Measurements from ENCODE around the gene DHX34. TPM values are rescaled to one million over a fixed set of nuclear protein-coding genes. Genes with fewer than 3 reads are reported as not detected.
A peak's percentile ranks its signal among the peaks of the same experiment; 100 is the strongest.

DHX34 gene
- total and polyA plus RNA-seq, 3 experiments from 2014 or later = 7.7 to 24.5 (median 23.2) TPM

DNA sequence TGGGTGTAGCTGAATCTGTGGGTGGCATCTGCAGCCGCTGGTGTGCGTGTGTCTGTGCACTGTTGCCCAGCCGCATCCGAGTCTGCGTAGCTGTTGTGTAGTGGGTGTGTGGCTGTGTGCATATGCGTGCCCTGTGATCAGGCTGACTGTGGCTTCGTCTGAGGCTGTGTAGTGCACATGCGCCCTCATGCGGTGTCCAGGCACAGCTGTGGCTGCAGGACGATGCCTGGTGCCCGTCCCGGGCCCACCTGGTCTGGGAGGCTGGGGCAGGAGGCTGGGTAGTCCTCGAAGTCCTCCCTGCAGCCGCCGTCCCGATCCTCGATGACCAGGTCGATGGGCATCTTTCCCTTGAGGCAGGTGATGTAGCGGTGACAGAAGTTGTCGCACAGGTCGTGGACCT is 65.4 kb downstream of the DHX34 start:
- H3K36me3 Mint-ChIP-seq = peaks cover 0 to 2% (median 0%) of the 10 kb centered on the region in 3 donors
- CTCF ChIA-PET = no interaction called here
- no peak overlapping the region for H3K4me3 Mint-ChIP-seq
- Histone ChIP-seq H3K4me1 (ENCODE audit: insufficient read depth, low read length) (peaks cover 19% of the 10 kb centered on the region), H3K36me3 (ENCODE audit: insufficient read depth, low read length) (no peaks in the 10 kb centered on the region), H3K27ac (ENCODE audit: low read depth, low read length) (no peak overlapping the region), H3K4me3 (ENCODE audit: low read length) (no peak overlapping the region), H3K27me3 (ENCODE audit: insufficient read depth, low read length, poor library complexity, severe bottlenecking) (peaks cover 29% of the 10 kb centered on the region), H3K9me3 (ENCODE audit: low read length) (no peaks in the 10 kb centered on the region)
- H3K27me3 Mint-ChIP-seq = peaks cover 26 to 48% of the 10 kb centered on the region in 2 donors
- POLR2A ChIA-PET = no interaction called here
- H3K9me3 Mint-ChIP-seq = no peaks in the 10 kb centered on the region
- H3K27ac Mint-ChIP-seq = no peak overlapping the region
- peaks cover 11 to 18% (median 14%) of the 10 kb centered on the region in 3 donors for H3K4me1 Mint-ChIP-seq
- DNase-seq = no peak

- peaks cover 0 to 2% (median 0%) of the 10 kb centered on the region in 5 donors for H3K9me3 Mint-ChIP-seq
- H3K36me3 Mint-ChIP-seq = peaks cover 0 to 2% (median 0%) of the 10 kb centered on the region in 3 donors
- Histone ChIP-seq H3K4me1 (ENCODE audit: insufficient read depth, low read length) (peaks cover 28% of the 10 kb centered on the region), H3K9me3 (ENCODE audit: low read length) (no peaks in the 10 kb centered on the region), H3K36me3 (ENCODE audit: insufficient read depth, low read length) (no peaks in the 10 kb centered on the region), H3K27me3 (ENCODE audit: insufficient read depth, low read length, poor library complexity, severe bottlenecking) (peaks cover 45% of the 10 kb centered on the region), H3K27ac (ENCODE audit: low read depth, low read length) (no peak overlapping the region), H3K4me3 (ENCODE audit: low read length) (no peak overlapping the region)
- ChIA-PET CTCF (interaction anchor here (1.7 kb wide), 1 partner anchor 24 kb away, joined by 3 read pairs; no protein-coding TSS in a partner anchor), POLR2A (no interaction called here)
- no peak for DNase-seq
- no peak overlapping the region for H3K4me3 Mint-ChIP-seq
- peaks cover 13 to 33% (median 22%) of the 10 kb centered on the region in 3 donors for H3K4me1 Mint-ChIP-seq
- H3K27me3 Mint-ChIP-seq = peaks cover 32 to 61% of the 10 kb centered on the region in 2 donors
- no peak overlapping the region for H3K27ac Mint-ChIP-seq
Measured at GRCh38 chr19:47415953-47416642, 67.0 kb downstream of the DHX34 start.

- POLR2A ChIA-PET = no interaction called here
- CTCF ChIA-PET = interaction anchor here (1.7 kb wide), 1 partner anchor 25 kb away, joined by 3 read pairs; no protein-coding TSS in a partner anchor
- peaks cover 0 to 2% (median 0%) of the 10 kb centered on the region in 5 donors for H3K9me3 Mint-ChIP-seq
- H3K36me3 Mint-ChIP-seq = peaks cover 0 to 2% (median 0%) of the 10 kb centered on the region in 3 donors
- no peaks in the 10 kb centered on the region for H3K9me3 ChIP-seq (ENCODE audit: low read length)
- H3K27ac Mint-ChIP-seq = peak overlapping the region in 1 of 8 donors; percentile 64
- no peak overlapping the region for H3K27ac ChIP-seq (ENCODE audit: low read depth, low read length)
- H3K4me3 Mint-ChIP-seq = peak overlapping the region in 2 of 7 donors; percentile 13 to 51
- peaks cover 36 to 66% of the 10 kb centered on the region in 2 donors for H3K27me3 Mint-ChIP-seq
- H3K27me3 ChIP-seq (ENCODE audit: insufficient read depth, low read length, poor library complexity, severe bottlenecking) = peaks cover 50% of the 10 kb centered on the region
- DNase-seq = no peak
- H3K4me1 Mint-ChIP-seq = peaks cover 16 to 34% (median 26%) of the 10 kb centered on the region in 3 donors
- no peak overlapping the region for H3K4me3 ChIP-seq (ENCODE audit: low read length)
- peaks cover 28% of the 10 kb centered on the region for H3K4me1 ChIP-seq (ENCODE audit: insufficient read depth, low read length)
- no peaks in the 10 kb centered on the region for H3K36me3 ChIP-seq (ENCODE audit: insufficient read depth, low read length)
Measured at GRCh38 chr19:47416643-47416985, 67.5 kb downstream of the DHX34 start.

- no peak for DNase-seq
- CTCF ChIA-PET = no interaction called here
Measured at GRCh38 chr19:47417107-47417745, 68.1 kb downstream of the DHX34 start.

GRCh38 chr19:47417746-47418691 is 68.9 kb downstream of the DHX34 start:
- Histone ChIP-seq H3K27me3 (ENCODE audit: insufficient read depth, low read length, poor library complexity, severe bottlenecking) (peaks cover 64% of the 10 kb centered on the region), H3K36me3 (ENCODE audit: insufficient read depth, low read length) (no peaks in the 10 kb centered on the region), H3K27ac (ENCODE audit: low read depth, low read length) (no peak overlapping the region), H3K4me1 (ENCODE audit: insufficient read depth, low read length) (peaks cover 36% of the 10 kb centered on the region), H3K9me3 (ENCODE audit: low read length) (no peaks in the 10 kb centered on the region), H3K4me3 (ENCODE audit: low read length) (no peak overlapping the region)
- Mint-ChIP-seq H3K27me3 (peaks cover 47 to 79% of the 10 kb centered on the region in 2 donors), H3K27ac (peak overlapping the region in 3 of 8 donors; percentile 37 to 78 (median 51)), H3K4me1 (peaks cover 20 to 43% (median 35%) of the 10 kb centered on the region in 3 donors), H3K4me3 (peak overlapping the region; percentile 37 to 80 (median 60)), H3K9me3 (peaks cover 0 to 2% (median 0%) of the 10 kb centered on the region in 5 donors), H3K36me3 (peaks cover 0 to 5% (median 0%) of the 10 kb centered on the region in 3 donors)
- no peak for DNase-seq
- ChIA-PET CTCF (no interaction called here), POLR2A (no interaction called here)

More at GRCh38 chr19:47417107-47417745, 68.1 kb downstream of the DHX34 start:
- no peaks in the 10 kb centered on the region for H3K36me3 ChIP-seq (ENCODE audit: insufficient read depth, low read length)
- peaks cover 56% of the 10 kb centered on the region for H3K27me3 ChIP-seq (ENCODE audit: insufficient read depth, low read length, poor library complexity, severe bottlenecking)
- Mint-ChIP-seq H3K27me3 (peaks cover 39 to 71% of the 10 kb centered on the region in 2 donors), H3K27ac (peak overlapping the region in 2 of 8 donors; percentile 37 to 64), H3K4me1 (peaks cover 18 to 36% (median 30%) of the 10 kb centered on the region in 3 donors), H3K4me3 (peak overlapping the region in 6 of 7 donors; percentile 37 to 78 (median 47)), H3K9me3 (peaks cover 0 to 2% (median 0%) of the 10 kb centered on the region in 5 donors), H3K36me3 (peaks cover 0 to 3% (median 0%) of the 10 kb centered on the region in 3 donors)
- no peak overlapping the region for H3K4me3 ChIP-seq (ENCODE audit: low read length)
- POLR2A ChIA-PET = no interaction called here
- peaks cover 28% of the 10 kb centered on the region for H3K4me1 ChIP-seq (ENCODE audit: insufficient read depth, low read length)
- H3K27ac ChIP-seq (ENCODE audit: low read depth, low read length) = no peak overlapping the region
- no peaks in the 10 kb centered on the region for H3K9me3 ChIP-seq (ENCODE audit: low read length)

DNA sequence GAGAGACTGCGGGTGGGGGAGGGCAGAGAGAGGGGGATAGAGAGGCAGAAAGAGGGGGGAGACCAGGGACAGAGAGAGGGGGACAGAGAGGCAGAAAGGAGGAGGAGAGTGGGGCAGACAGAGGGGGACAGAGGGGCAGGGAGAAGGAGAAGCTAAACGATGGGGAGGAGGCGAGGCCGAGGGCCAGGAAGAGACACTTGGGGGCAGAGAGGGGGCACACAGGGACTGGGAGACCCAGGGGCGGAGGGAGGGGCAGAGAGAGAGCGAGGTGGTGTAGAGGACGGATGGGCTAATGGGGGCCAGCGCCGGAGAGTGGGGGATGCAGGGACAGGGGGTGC is 69.5 kb downstream of the DHX34 start:
- Mint-ChIP-seq H3K36me3 (peaks cover 0 to 3% (median 0%) of the 10 kb centered on the region in 3 donors), H3K4me3 (peak overlapping the region in 6 of 7 donors; percentile 37 to 80 (median 65)), H3K27ac (no peak overlapping the region), H3K4me1 (peaks cover 20 to 43% (median 35%) of the 10 kb centered on the region in 3 donors), H3K9me3 (peaks cover 0 to 2% (median 0%) of the 10 kb centered on the region in 5 donors), H3K27me3 (peaks cover 53 to 80% of the 10 kb centered on the region in 2 donors)
- H3K9me3 ChIP-seq (ENCODE audit: low read length) = no peaks in the 10 kb centered on the region
- H3K27ac ChIP-seq (ENCODE audit: low read depth, low read length) = no peak overlapping the region
- ChIA-PET POLR2A (no interaction called here), CTCF (no interaction called here)
- H3K4me3 ChIP-seq (ENCODE audit: low read length) = no peak overlapping the region
- DNase-seq = no peak
- peaks cover 70% of the 10 kb centered on the region for H3K27me3 ChIP-seq (ENCODE audit: insufficient read depth, low read length, poor library complexity, severe bottlenecking)
- H3K4me1 ChIP-seq (ENCODE audit: insufficient read depth, low read length) = peaks cover 36% of the 10 kb centered on the region
- no peaks in the 10 kb centered on the region for H3K36me3 ChIP-seq (ENCODE audit: insufficient read depth, low read length)

DNA sequence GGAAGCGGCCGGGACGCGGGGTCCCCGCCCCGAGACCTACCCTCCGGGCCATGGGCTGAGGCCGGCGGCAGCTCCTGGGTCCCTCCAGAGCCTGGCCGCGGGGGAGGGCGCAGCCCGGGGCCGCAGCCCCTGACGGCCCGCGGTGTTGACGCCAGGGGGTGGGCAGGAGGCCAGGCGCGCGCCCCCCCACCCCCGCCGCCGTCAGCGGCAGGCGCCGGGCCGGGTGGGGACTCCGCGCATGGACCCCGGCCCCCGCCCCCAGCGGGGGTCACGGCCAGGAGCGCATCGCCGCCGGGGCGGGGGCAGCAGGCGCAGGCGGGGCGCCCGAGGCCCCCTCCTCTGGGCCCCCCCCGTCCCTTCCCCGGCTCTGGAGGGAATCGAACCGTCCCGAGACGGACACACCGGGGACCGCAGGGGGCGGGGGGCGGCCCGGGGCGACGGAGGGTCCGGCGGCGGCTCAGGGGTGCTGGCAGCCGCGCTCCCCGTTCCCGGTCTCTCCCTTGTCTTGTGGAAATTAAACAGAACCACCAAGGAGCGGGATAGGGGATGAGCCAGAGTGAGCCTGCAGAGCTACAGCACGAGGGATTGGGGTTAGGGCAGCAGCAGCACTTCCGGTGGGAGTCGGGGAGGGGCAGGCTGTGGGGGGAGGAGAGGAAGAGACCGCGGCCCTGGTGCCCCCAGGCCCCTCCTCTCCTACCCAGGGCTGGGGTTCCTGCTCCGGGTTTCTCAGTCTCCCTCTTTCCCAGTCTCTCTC is 70.1 kb downstream of the DHX34 start, which contains the start of gene MEIS3:
Gene MEIS3 (minus strand): TSS at position 498 of the 754 bp plus-strand sequence. CDS start 446 bp downstream, at position 52.
- Mint-ChIP-seq H3K27me3 (peaks cover 53 to 80% of the 10 kb centered on the region in 2 donors), H3K9me3 (peaks cover 0 to 2% (median 0%) of the 10 kb centered on the region in 5 donors), H3K4me1 (peaks cover 20 to 43% (median 35%) of the 10 kb centered on the region in 3 donors), H3K4me3 (peak within 1 kb of the TSS in 6 of 7 donors; percentile 37 to 80 (median 65)), H3K27ac (no peak within 1 kb of the TSS), H3K36me3 (peaks cover 0 to 3% (median 0%) of the 10 kb centered on the region in 3 donors)
- Histone ChIP-seq H3K9me3 (ENCODE audit: low read length) (no peaks in the 10 kb centered on the region), H3K36me3 (ENCODE audit: insufficient read depth, low read length) (no peaks in the 10 kb centered on the region), H3K27me3 (ENCODE audit: insufficient read depth, low read length, poor library complexity, severe bottlenecking) (peaks cover 75% of the 10 kb centered on the region), H3K4me3 (ENCODE audit: low read length) (no peak within 1 kb of the TSS), H3K4me1 (ENCODE audit: insufficient read depth, low read length) (peaks cover 36% of the 10 kb centered on the region), H3K27ac (ENCODE audit: low read depth, low read length) (no peak within 1 kb of the TSS)
- DNase-seq = no peak
- ChIA-PET CTCF (no interaction called here), POLR2A (no interaction called here)

Measured in CD8-positive, alpha-beta memory T cell (primary cell).